Nephron progenitor cell (in vitro differentiated cells): ENCODE measurements around the gene TMEM151B.

Experiments used
- DNase-seq: peaks from one replicate; pipeline ENCODE4 v3.0.0; 2021
- H3K27ac Mint-ChIP-seq: 2 replicates; pipeline ENCODE4 v1.8.0; 2021; ENCODE audit warnings: mild to moderate bottlenecking, moderate library complexity, mixed read lengths
- H3K27me3 Mint-ChIP-seq: 2 replicates; pipeline ENCODE4 v1.8.0; 2021; ENCODE audit warnings: mild to moderate bottlenecking, low read depth, mixed read lengths; ENCODE audit not compliant: poor library complexity
- H3K36me3 Mint-ChIP-seq: 2 replicates; pipeline ENCODE4 v1.8.0; 2021; ENCODE audit warnings: low read depth, mixed read lengths
- H3K4me1 Mint-ChIP-seq: 2 replicates; pipeline ENCODE4 v1.8.0; 2021; ENCODE audit warnings: mixed read lengths
- H3K4me3 Mint-ChIP-seq: 2 replicates; pipeline ENCODE4 v1.8.0; 2021; ENCODE audit warnings: mild to moderate bottlenecking, moderate library complexity, mixed read lengths
- H3K9me3 Mint-ChIP-seq: 2 replicates; pipeline ENCODE4 v1.8.0; 2021; ENCODE audit warnings: mild to moderate bottlenecking, moderate library complexity, mixed read lengths
- TF ChIP-seq, protein P1 (sequence below): fragments of 200-600 bp; sonication (generic); IDR thresholded peaks from 2 replicates; pipeline ENCODE4 v1.5.0; 2021; ENCODE audit warnings: antibody characterized with exemption

The TMEM151B gene

DNA sequence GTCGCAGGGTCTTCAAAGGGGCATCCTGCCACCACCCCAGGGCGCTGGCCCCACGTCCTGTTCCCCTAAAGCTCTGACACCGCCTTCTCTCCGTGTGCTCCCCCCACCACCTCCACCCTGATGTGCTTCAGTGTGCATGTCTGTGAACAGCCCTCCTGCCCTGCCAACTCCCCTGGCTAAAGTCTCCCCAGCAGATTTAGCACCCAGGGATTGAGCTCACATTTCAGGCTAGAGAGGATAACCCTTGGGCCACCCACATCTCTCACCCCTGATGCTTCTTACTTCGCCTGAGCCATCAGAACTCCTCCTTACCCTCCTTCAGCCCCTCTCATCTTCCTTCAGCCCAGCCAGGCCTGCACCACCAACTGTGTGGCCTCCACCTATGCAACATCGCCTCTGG lies 7.5 kb downstream of the TMEM151B start:
- Mint-ChIP-seq H3K4me1 (peaks cover 23% of the 10 kb centered on the region), H3K27me3 (peaks cover 15% of the 10 kb centered on the region), H3K27ac (no peak overlapping the region)

GRCh38 chr6:44278315-44278714 lies 8.1 kb downstream of the TMEM151B start:
- H3K27ac Mint-ChIP-seq: no peak overlapping the region
- DNase-seq: no peak
- peaks cover 18% of the 10 kb centered on the region for H3K27me3 Mint-ChIP-seq

More for the DNA sequence above, 7.5 kb downstream of the TMEM151B start:
- Mint-ChIP-seq H3K9me3 (no peaks in the 10 kb centered on the region), H3K36me3 (no peaks in the 10 kb centered on the region), H3K4me3 (no peak overlapping the region)
- TF ChIP-seq, protein P1, sequence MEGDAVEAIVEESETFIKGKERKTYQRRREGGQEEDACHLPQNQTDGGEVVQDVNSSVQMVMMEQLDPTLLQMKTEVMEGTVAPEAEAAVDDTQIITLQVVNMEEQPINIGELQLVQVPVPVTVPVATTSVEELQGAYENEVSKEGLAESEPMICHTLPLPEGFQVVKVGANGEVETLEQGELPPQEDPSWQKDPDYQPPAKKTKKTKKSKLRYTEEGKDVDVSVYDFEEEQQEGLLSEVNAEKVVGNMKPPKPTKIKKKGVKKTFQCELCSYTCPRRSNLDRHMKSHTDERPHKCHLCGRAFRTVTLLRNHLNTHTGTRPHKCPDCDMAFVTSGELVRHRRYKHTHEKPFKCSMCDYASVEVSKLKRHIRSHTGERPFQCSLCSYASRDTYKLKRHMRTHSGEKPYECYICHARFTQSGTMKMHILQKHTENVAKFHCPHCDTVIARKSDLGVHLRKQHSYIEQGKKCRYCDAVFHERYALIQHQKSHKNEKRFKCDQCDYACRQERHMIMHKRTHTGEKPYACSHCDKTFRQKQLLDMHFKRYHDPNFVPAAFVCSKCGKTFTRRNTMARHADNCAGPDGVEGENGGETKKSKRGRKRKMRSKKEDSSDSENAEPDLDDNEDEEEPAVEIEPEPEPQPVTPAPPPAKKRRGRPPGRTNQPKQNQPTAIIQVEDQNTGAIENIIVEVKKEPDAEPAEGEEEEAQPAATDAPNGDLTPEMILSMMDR: no peak
- no peak for DNase-seq

DNA sequence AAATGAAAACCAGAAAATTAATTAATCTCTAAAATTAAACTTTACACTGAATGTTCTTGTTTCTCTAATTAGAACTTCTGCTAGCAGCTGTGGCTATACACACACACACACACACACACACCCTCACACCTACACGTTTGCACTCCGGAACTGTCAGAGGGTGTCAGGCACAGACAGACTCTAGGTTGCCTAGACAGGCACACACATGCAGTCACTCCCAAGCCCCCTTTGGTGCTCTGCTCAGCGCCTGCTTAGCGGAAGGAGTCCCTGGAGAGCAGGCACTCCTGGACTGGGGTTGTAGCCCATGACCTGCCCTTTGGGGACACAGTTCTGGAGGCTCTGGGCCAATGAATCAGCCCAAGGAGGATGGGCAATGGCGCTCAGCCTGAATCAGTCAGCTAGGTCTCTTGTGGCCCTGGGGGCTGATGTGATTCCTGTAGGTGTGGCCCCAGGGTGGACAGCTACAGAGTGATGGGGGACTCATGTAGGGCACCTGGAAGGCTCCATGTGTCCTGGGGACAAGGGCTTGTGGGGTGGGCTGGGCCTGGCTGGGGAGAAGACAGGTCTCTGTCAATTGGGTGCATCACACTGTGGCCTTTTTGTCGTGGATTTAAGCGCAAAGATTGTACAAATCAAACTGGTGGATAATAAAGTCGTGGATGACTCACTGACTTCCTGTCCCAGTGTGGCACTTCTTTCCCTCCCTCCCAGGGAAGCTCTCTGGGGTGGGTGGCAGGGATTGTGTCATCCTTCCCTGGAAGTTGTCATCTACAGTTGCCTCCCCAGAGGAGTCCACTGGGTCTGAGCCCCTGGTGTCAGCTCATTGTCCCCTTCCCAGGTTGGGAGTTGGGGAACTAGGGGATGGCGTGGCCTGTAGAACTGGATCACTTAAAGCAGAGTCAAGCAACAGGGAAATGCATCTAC lies 8.8 kb downstream of the TMEM151B start:
- Mint-ChIP-seq H3K4me1 (peaks cover 22% of the 10 kb centered on the region), H3K36me3 (no peaks in the 10 kb centered on the region), H3K27me3 (peaks cover 26% of the 10 kb centered on the region), H3K27ac (no peak overlapping the region), H3K9me3 (no peaks in the 10 kb centered on the region), H3K4me3 (no peak overlapping the region)
- TF ChIP-seq, protein P1: no peak
- DNase-seq: no peak

More at GRCh38 chr6:44278315-44278714, 8.1 kb downstream of the TMEM151B start:
- Mint-ChIP-seq H3K4me3 (no peak overlapping the region), H3K4me1 (peaks cover 22% of the 10 kb centered on the region), H3K36me3 (no peaks in the 10 kb centered on the region), H3K9me3 (no peaks in the 10 kb centered on the region)
- TF ChIP-seq, protein P1: no peak

GRCh38 chr6:44284121-44284520 lies 13.9 kb downstream of the TMEM151B start:
- Mint-ChIP-seq H3K4me1 (no peaks in the 10 kb centered on the region), H3K27ac (no peak overlapping the region), H3K9me3 (no peaks in the 10 kb centered on the region), H3K4me3 (no peak overlapping the region), H3K27me3 (peaks cover 62% of the 10 kb centered on the region), H3K36me3 (no peaks in the 10 kb centered on the region)
- DNase-seq: no peak
- TF ChIP-seq, protein P1: no peak

DNA sequence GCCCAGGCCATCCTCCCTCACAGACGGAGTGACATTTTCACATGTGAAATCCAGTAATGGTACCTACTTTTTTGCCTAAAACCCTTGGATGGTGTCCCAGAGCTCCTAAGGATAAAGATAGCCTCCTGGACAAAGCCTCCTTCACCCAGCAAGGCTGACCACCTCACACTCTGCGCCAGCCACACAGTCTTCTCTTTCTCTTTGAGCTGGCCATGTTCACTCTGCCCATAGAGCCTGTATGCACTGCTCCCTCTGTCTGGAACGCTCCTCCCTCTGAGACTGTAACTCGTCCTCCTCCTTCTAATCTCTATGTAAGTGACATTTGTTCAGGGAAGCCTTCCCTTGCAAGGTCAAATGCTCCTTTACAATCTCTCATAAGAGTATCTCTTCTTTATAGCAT lies 14.6 kb downstream of the TMEM151B start:
- Mint-ChIP-seq H3K4me1 (no peaks in the 10 kb centered on the region), H3K9me3 (no peaks in the 10 kb centered on the region), H3K27ac (no peak overlapping the region), H3K36me3 (no peaks in the 10 kb centered on the region), H3K27me3 (peaks cover 62% of the 10 kb centered on the region), H3K4me3 (no peak overlapping the region)
- no peak for DNase-seq
- TF ChIP-seq, protein P1: no peak
